Suprapubic skin (tissue), 4 donors: ENCODE measurements around the gene SV2C. TPM values are rescaled to one million over a fixed set of nuclear protein-coding genes. Genes with fewer than 3 reads are reported as not detected.

ENCODE experiments used
- DNase-seq, 2 donors: peaks; one replicate each; pipeline ENCODE4 v3.0.0-alpha.2; 2019; ENCODE audit warnings: low spot score in 2 of 2
- H3K27ac ChIP-seq: fragments of 200-600 bp; sonication (generic); one replicate; pipeline ENCODE4 v1.5.1; 2019
- H3K27me3 ChIP-seq: fragments of 200-600 bp; sonication (generic); one replicate; pipeline ENCODE4 v1.5.1; 2019
- H3K36me3 ChIP-seq: fragments of 200-600 bp; sonication (generic); one replicate; pipeline ENCODE4 v1.5.1; 2019
- H3K4me1 ChIP-seq: fragments of 200-600 bp; sonication (generic); one replicate; pipeline ENCODE4 v1.5.1; 2019
- H3K4me3 ChIP-seq: fragments of 200-600 bp; sonication (generic); one replicate; pipeline ENCODE4 v1.5.1; 2019; ENCODE audit warnings: mild to moderate bottlenecking
- H3K9me3 ChIP-seq: fragments of 200-600 bp; sonication (generic); one replicate; pipeline ENCODE4 v1.5.1; 2019
- CTCF ChIP-seq, 2 donors: fragments of 200-600 bp in 1 of 2; fragments of 450-650 bp in 1 of 2; sonication (generic) in 1 of 2; IDR thresholded peaks; one replicate each; pipeline ENCODE4 v1.5.1; 2016 to 2019; ENCODE audit warnings: antibody characterized with exemption in 2 of 2, mild to moderate bottlenecking in 1 of 2, moderate library complexity in 1 of 2
- EP300 ChIP-seq: sonication (generic); formaldehyde crosslinking; IDR thresholded peaks from one replicate; pipeline ENCODE4 v1.6.1; 2017; ENCODE audit warnings: antibody characterized with exemption
- POLR2A ChIP-seq, 2 donors: fragments of 450-650 bp; IDR thresholded peaks; one replicate each; pipeline ENCODE4 v1.6.1; 2017; ENCODE audit warnings: antibody characterized with exemption in 2 of 2, mild to moderate bottlenecking in 2 of 2, moderate library complexity in 2 of 2
- POLR2AphosphoS5 ChIP-seq, 3 donors: sonication (generic); formaldehyde crosslinking; IDR thresholded peaks; one replicate each; pipeline ENCODE4 v1.6.1; 2017; ENCODE audit warnings: antibody characterized with exemption in 3 of 3
- WGBS: methylation state at CpG from one replicate; pipeline ENCODE4 v1.1.5; 2018; 5-methylcytosine and 5-hydroxymethylcytosine counted together
- total RNA-seq, 4 donors: library from RNA; depleted of rRNA; stranded (reverse); fragments of >200 nt; gene quantifications; one replicate each; pipeline ENCODE4 v1.1.0, GENCODE V29; 2016

SV2C gene
- total RNA-seq, 4 donors from 2014 or later = 0.16 to 0.30 (median 0.23) TPM; not detected in 1

GRCh38 chr5:76163111-76163628, 80.0 kb downstream of the SV2C start:
- DNase-seq = no peak
- 52% methylated on average over 4 of the region's 4 CpGs for WGBS
- Histone ChIP-seq H3K27me3 (no peaks in the 10 kb centered on the region), H3K4me1 (no peaks in the 10 kb centered on the region), H3K36me3 (no peaks in the 10 kb centered on the region), H3K4me3 (no peak overlapping the region), H3K27ac (no peak overlapping the region), H3K9me3 (no peaks in the 10 kb centered on the region)
- TF ChIP-seq EP300 = no peak
- no peak for TF ChIP-seq CTCF (IDR thresholded peaks at IDR 0.05)
- no peak for TF ChIP-seq POLR2A (IDR thresholded peaks at IDR 0.05)
- no peak for TF ChIP-seq POLR2AphosphoS5 (IDR thresholded peaks at IDR 0.05)

DNA sequence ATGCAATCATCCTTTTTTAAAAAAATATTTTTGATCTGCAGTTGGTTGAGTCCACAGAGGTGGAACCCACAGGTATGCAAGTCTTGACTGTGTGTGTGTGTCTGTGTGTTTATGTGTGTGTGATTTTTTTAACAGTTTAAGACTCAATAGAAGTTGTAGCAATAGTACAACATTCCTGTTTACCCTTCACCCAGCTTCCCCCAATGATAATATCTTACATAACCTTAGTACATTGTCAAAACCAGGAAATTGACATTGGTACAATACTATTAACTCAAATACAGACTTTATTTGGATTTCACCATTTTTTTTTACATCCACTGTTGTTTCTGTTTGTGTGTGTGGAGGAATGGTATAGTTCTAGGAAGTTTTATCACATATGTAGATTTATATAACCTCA, 81.8 kb downstream of the SV2C start:
- Histone ChIP-seq H3K36me3 (no peaks in the 10 kb centered on the region), H3K9me3 (no peaks in the 10 kb centered on the region), H3K4me3 (no peak overlapping the region), H3K4me1 (no peaks in the 10 kb centered on the region), H3K27ac (no peak overlapping the region), H3K27me3 (no peaks in the 10 kb centered on the region)
- TF ChIP-seq POLR2AphosphoS5 (IDR thresholded peaks at IDR 0.05) (no peak), EP300 (no peak), CTCF (IDR thresholded peaks at IDR 0.05) (no peak), POLR2A (IDR thresholded peaks at IDR 0.05) (no peak)
- no peak for DNase-seq

GRCh38 chr5:76165711-76166374, 82.7 kb downstream of the SV2C start:
- no peak for DNase-seq
- H3K4me3 ChIP-seq = no peak overlapping the region
- H3K9me3 ChIP-seq = no peaks in the 10 kb centered on the region
- no peak overlapping the region for H3K27ac ChIP-seq
- H3K4me1 ChIP-seq = no peaks in the 10 kb centered on the region
- H3K27me3 ChIP-seq = no peaks in the 10 kb centered on the region
- WGBS = 60% methylated on average over 2 of the region's 2 CpGs
- no peaks in the 10 kb centered on the region for H3K36me3 ChIP-seq
- TF ChIP-seq POLR2AphosphoS5 (IDR thresholded peaks at IDR 0.05) (no peak), CTCF (IDR thresholded peaks at IDR 0.05) (no peak), EP300 (no peak), POLR2A (IDR thresholded peaks at IDR 0.05) (no peak)

GRCh38 chr5:76166886-76167576, 83.8 kb downstream of the SV2C start:
- H3K36me3 ChIP-seq = no peaks in the 10 kb centered on the region
- no peaks in the 10 kb centered on the region for H3K27me3 ChIP-seq
- WGBS = 44% methylated on average over 3 of the region's 3 CpGs
- H3K27ac ChIP-seq = no peak overlapping the region
- H3K4me1 ChIP-seq = no peaks in the 10 kb centered on the region
- DNase-seq = no peak
- no peaks in the 10 kb centered on the region for H3K9me3 ChIP-seq
- H3K4me3 ChIP-seq = no peak overlapping the region
- TF ChIP-seq CTCF (IDR thresholded peaks at IDR 0.05) = no peak
- no peak for TF ChIP-seq EP300
- no peak for TF ChIP-seq POLR2AphosphoS5 (IDR thresholded peaks at IDR 0.05)
- no peak for TF ChIP-seq POLR2A (IDR thresholded peaks at IDR 0.05)

DNA sequence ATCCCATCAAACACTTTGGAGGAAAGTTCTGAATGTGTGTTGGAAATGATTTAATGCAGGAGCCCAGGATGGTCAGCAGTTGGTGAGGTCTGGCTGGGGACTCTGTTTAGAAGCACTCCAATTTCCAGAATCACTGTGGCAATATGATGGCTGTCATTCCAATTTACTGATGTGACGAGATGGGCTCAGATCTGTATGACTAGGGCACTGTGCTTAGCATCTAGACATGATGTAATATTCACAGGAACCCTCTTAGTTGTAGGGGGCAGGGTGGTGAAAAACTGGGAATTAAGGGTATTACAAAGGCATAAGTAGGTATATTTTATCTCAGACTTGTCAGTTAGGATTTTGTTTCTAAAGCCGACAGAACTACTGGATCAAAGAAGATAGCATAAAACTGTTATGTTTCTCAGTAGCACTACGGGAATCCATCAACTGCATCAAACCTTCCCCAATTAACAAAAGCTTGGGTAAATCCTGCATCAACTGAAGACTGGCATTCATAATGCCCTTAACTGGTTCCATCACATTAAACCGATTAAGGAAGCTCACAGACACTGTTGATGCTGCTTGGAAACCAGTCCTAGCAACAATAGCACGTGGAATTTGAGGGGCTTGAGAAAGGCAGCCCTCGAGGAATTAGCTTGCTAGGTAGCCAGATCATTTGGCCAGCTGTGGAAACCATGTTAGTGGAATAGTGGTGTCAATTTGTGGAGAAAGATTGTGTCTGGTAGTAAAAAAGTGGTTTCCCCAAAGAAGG, 86.1 kb downstream of the SV2C start:
- no peak for TF ChIP-seq POLR2AphosphoS5 (IDR thresholded peaks at IDR 0.05)
- TF ChIP-seq POLR2A (IDR thresholded peaks at IDR 0.05) = no peak
- TF ChIP-seq EP300 = no peak
- TF ChIP-seq CTCF (IDR thresholded peaks at IDR 0.05) = no peak
- WGBS = 78% methylated on average over 6 of the region's 6 CpGs
- H3K4me1 ChIP-seq = no peaks in the 10 kb centered on the region
- no peaks in the 10 kb centered on the region for H3K36me3 ChIP-seq
- no peak overlapping the region for H3K27ac ChIP-seq
- DNase-seq = no peak
- no peaks in the 10 kb centered on the region for H3K9me3 ChIP-seq
- H3K27me3 ChIP-seq = no peaks in the 10 kb centered on the region
- H3K4me3 ChIP-seq = no peak overlapping the region
